ENCODE measurements around the gene KDM4C.

The KDM4C gene

DNA sequence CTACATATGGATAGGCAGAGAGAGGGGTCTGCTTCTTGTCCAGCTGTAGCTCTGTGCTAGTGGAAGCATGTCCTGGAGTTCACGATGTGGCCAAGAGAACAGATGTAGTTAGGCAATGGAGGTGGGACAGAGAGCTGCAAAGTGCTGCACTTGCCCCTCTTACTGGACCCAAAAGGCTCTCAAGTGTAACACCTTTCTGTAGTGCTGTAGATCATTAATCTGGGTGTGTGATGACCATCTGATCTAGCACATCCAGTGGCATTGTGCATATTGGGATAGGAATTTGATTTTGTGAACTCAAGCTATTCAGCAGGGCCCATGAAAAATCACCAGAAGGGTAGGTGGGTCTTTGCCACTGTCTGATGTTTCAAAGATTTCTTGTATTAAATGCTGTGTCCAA lies 151.4 kb downstream of the KDM4C start:
- DNase-seq: no peak

DNA sequence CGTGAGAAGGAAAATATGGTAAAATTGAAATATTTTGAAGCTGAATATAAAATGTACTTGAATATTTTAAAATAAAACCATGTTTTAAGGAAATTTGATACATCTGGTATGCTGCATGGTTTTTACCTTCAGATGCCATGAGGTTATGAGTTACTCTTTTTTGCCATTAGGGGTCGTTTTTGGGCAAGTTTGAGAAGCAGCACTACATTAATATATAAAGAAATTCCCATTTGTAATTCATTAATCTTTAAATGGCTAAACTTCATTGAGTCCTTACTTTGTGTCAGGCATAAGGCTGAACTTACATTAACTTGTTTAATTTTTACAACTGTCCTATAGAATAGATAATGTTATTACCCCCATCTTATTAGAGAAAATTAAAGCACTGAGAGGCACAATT lies 152.3 kb downstream of the KDM4C start:
- no peak for DNase-seq

DNA sequence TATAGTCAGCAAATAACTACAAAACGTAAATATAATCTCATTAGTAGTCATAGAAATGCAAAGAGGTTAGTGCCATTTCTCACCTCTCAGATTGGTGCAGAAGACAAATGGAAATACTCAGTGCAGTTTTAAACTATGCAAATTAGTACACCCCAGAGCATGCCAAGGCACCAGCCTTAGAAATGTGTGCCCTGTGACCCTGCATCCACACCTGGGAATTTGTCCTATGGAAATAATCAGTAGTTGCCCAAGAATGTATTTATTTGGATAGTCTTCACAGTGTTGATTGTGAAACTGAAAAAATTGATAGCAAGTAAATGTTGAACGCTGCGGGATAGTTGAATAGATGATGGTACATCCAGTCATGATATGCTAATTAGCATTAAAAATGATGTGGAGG lies 152.7 kb downstream of the KDM4C start:
- DNase-seq: no peak

DNA sequence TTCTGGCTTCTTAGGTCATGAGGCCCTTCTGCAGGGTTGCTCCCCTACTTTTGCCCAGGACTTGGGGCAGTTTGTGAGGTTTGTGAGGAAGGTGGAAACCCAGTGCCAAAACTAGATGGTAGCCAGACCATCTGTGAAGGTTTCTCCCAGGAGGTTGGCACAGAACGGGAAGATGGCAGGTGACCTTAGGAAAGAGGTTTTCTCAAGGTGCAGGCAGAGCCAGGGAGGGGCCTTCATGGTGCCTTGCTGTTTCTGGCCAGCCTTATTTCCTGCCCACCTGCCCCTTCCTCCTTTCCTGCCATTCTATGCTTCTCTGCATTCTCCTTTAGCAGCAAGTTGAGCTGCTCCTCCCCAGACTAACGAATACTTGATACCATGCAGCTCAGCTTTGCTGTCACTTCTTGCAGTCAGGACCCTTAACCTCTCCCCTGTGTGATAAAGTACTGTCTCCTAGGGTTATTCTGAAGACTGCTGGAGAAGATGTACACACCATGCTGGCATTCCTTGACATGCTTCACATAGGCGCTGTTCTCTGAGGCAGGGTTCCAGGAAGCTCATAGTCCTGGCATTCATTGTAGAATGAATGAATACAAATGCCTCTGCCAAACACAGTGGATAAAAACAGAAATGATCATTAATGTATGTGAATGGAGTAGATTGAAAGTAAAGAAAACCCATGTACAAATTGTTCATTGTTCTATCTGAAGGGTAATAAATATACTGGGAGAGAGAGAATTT lies 154.3 kb downstream of the KDM4C start:
- no peak for DNase-seq

DNA sequence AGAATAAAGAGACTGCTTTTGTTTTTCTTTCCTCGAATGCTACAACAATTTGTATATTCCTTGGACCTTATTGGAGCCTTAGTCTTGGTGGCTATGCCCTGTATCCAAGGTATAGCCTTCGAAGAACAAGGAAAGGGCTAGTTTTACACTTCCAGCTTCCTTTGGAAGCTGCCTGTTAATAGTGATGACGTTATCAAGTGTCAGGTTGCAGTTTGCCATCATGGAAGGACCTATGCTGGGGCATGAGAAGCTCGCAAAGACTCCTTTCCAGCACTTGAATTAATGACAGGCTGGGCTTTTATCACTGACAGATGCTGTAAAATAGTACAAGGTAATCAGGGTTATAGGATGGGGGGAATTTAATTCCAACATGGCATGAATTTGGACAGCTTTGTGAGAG lies 157.9 kb downstream of the KDM4C start:
- no peak for DNase-seq

DNA sequence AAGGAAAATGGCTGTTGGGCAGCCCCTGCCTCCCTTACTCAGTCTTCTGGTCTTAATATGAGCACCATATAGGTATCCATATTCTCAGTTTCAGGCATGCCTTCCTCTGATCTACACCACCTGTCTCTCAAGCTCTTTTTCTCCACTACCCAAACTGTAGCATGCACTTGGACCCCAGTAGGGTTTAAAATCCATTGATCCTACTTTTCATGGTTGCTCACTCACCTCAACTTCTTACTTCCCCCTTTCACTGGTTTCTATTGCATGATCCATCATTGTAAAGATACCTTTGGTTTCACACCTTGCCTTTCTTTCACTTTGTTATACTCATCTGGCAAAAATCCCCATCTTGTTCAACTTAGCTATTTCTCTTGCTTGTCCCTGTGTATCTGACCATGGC lies 159.4 kb downstream of the KDM4C start:
- DNase-seq: no peak

DNA sequence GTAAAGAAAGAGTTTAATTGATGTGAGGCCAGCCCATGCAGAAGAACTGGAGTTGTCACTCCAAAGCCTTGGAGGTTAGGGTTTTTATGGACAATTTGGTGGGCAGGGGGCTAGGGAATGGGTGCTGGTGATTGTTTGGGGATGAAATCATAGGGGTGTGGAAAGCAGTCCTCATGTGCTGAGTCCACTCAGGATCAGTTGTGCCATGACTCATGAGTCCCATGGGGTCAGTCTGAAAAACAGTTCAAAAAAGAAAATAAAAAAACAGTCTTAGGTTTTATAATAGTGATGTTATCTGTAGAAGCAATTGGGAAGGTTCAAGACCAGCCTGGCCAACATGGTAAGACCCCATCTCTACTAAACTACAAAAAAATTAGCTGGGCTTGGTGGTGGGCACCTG lies 162.3 kb downstream of the KDM4C start:
- no peak for DNase-seq

DNA sequence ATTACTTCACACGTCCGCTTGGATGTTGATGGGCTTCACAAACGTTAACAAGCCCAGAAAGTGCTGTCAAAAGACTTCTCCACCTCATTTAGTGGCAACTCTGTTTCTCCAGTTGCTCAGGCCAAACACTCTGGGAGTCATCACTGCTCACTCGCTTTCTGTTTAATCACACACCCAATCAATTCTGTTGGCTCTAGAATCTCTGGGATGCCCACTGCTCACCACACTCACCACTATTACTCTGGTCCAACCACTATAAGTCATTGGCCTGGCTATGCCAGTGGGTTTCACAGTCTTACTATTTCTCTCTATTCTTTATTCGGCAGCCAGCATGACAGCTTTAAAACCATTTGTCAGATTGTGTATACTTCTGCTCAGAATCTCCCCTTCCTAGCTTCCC lies 163.5 kb downstream of the KDM4C start:
- DNase-seq: no peak

DNA sequence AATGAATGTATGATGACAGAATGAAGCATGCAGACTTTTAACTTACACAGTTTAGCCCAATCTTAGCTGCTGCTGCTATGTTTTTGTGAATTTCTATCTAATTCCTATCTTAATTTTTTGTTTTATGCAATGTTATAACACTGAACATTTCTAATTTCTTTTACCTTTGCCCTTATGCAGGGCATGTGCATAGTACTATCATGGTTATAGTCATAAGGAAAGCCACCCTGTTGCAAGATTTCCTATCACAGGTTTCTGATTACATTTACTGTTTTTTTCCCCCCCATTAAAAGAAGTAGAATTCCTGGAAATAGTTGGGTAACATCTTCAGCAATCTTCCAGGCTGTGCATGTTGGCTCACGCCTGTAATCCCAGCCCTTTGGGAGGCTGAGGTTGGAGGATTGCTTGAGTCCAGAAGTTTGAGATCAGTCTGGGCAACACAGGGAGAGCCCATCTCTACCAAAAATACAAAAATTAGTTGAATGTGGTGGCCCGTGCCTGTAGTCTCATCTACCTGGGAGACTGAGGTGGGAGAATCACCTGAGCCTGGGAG lies 164.4 kb downstream of the KDM4C start:
- no peak for DNase-seq

DNA sequence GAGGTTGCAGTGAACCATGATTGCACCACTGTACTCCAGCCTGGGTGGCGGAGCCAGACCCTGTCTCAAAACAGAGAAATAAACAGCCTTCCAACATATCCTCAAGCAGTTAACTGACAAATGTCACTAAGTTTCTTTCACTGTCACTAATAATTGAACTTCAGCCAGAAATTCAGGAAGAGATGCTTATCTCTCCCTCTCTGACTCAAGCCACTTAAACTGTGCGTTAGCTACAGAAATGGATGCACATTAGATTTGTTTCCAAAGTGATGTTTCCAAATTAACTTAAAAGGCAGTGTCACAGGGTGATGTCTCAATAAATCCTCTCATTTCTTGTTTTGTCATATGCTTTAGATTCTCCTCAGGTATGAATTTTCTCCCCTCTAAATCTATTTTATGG lies 164.9 kb downstream of the KDM4C start:
- DNase-seq: no peak

DNA sequence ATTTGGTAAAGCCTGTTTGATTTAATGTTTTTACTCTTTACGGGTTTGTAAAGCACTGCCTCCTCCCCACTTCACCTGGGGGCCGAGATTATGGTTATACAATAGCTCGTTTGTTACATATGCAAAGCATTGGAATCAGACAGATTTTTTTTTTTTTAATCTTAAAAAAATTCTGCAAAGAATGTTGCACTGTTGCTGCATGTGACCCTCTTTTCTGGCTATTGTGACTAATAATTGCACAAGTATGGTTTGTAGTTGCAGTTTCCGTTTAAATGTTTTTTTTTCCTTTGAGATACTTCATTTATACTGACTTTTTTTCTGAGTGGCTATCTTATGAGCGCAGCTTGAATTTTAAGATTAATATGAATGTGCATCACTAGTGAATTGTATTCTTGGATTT lies 165.3 kb downstream of the KDM4C start:
- DNase-seq: no peak

DNA sequence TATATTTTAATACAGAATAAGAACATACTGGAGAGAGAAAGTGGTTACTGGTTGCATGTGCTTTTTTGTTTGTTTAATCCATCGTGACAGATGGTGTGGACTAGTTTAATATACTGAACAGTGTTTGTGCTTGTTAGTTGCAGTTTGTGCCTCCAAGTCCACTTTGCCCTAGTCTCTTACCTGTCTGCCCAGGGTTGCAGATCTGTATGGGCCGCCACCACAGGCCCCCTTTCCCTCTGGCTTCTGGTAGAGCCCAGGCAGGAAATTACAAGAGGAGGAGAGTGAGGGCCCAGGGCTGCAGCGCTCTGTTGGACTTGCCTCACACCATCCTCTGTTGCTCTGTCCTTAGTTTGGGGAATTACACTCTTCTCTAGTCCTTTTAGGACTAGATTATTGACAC lies 166.4 kb downstream of the KDM4C start:
- no peak for DNase-seq

DNA sequence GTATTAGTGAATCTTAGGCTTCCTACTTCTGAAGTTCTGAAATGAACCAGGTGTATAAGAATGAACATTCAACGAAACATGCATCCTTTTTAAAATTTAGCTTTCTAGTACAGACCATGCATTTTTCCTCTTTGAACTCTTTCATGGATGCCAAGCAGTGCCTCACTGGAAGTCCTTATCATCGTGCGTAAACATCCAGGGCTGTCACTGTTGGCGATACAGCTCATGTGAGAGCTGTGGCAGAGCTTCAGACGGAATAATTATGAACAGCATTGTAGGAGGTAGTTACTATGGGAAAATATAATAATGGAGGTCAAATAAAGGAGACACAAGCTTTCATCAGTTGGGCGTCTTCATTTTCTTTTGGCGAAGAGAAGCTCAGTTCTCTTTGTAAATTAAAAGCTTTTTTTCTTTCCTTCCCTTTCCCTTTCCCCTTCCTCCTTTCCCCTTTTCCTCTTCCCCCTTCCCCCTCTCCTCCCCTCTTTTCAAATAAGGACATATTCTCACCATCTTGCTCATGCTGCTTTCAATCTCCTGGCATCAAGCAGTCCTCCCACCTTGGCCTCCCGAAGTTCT lies 167.3 kb downstream of the KDM4C start:
- no peak for DNase-seq

DNA sequence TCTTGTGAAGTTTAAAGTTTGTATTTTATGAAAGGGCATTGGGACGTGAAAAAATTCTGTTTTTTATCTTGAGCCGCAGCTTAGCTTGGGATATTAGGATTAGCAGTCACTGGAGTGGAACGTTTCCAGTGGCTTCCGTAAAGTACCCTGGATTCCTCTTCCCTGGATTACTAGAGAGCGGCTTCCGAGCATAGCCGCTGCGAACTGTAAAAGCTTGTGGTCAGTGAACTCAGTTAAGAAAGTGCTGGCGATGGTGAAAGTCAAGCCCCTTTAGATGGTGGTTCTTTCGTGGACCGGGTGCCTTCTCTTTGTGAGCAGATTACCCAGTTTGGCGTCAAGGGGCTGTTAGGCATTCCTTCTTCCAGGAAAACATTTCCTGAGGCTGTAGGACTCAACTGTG lies 168.1 kb downstream of the KDM4C start:
- no peak for DNase-seq

DNA sequence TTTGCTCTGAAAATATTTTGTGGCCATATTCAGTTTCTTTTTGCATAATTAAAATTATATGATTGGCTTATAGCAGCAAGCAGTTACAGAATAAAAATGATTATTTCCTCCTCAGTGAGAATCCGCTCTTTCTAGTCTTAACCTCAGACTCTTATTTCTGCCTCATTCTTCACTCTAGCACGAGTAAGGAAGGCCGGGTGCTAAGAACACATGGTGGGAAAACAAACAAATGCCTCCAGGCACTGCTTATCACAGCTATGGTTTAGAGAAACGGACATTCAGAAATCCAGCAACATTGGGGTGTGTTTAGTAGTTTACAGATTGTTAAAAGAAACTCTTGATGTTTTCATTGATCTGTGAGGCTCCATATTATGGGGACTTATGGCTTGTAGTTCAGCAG lies 168.7 kb downstream of the KDM4C start:
- DNase-seq: no peak

DNA sequence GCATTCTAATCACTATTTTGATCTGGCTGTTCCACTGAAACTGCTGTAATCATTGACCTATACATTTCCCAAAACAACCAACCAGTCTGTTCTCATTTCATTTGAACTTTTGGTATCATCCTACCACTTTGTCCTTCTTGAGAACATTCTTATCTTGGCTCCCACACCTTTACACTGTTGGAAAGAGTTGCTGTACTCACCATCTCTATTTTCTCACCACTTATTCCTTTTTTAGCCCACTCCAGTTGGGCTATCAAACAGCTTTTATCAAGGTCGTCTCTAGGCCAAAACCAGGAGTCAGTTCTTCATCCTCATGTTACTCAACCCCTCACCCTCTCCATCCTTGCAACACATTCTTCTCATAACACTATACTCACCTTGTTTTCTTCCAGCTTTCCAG lies 170.1 kb downstream of the KDM4C start:
- DNase-seq: no peak

DNA sequence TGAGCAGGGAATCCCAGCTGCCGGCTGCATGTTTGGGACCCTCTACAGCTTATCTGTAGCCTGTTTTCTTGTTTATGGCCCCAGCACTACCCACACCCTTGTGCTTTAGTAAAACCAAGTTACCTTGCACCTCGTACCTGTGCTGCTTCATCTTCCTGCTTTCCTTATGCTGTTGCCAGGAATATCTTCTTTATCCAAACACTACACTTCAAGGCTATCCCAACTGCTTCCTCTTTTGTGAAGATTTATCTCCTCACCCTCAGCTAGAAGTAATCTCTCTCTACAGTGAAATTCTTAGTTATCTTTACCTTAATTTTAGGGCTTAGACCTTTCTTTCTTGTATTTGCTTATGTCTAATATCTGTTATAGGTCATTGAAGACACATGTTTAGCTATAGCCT lies 171.1 kb downstream of the KDM4C start:
- DNase-seq: no peak

DNA sequence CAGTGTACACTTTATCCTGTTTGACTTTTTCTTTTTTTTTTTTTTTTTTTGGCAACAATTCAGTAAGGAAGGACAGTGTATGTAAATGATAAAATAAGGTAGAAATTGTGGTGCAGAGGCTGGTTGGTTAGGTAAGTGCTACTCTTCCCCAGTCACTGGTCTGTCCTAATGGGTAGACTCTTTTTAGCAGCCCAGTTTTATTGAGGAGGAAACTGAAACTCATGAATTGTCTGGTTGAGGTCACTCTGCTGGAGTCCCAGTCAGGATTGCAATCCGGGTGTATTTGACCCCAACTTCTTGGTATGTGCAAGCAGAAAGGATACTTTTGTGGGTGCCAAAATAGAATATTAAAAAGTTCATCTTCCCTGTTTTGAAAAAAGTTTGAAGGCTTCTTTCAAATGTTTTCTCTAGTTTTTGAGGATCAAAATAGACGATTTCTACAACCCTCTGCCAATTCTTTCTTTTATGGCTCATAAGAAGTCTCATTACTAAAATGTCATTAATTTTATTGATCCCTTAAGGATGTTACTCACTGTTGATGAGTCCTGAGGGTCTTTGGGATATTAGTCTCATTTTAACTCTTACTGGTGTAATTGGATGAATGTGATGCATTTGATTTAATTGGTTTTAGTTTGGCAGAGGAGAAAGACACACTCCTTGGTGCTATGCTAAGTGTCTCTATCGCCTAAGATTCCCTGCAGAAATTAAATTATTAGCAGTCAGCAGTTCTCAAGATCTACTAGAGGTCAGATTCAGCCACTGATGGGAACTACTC lies 171.9 kb downstream of the KDM4C start:
- DNase-seq: no peak

DNA sequence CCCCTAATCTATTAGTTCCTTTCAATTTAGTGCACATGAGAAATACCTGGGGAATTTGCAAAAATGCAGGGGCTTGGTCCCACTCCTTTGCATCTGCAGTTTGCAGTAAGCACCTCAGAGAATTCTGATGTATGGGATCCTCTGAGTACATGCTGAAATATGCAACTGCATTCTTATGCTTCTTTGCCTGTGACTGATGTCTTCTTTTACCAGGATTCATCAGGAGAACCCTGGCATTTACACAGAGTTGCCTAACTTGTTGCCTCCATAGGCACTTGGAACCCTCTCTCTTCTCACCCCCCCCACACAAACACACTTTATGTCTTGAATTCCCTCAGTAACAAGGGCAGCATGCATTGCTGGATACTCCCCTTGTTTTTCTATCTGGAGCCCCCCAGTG lies 173.1 kb downstream of the KDM4C start:
- DNase-seq: no peak

DNA sequence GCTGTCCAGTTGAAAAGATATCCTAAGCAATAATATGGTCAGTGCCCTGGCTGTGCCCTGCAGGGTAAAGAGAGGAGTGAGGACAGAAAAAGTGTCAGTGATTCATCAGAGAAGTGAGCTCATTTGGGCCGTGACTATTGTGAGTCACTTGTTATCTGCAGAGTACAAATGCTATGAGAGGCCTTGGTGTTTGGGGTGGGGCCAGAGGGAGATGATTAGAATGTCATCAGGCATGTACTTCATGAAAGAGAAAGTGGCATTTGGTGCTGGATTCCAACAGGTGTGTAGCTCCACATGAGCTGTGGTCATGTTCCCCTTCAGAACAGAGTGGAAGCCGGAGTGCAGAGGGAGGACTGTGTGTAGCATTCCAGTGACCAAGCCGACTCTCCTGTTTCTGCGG lies 174.1 kb downstream of the KDM4C start:
- no peak for DNase-seq

DNA sequence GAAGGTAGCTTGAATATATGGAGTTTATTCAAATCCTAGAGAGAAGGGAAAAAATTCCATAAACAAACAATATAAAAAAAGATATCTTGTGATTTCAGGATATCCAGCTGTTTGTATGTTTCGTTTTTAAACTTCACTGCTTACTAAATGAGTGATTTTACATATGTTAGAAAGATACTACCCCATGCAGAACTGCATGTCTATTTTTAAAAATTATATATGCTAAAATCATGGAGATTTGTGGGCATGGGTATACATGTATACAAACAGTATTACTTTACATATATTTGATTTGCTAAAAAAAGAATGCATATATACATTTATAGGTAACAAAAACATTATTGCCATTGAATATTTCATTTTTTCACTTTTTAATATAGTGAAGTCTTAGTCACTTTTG lies 178.3 kb downstream of the KDM4C start:
- DNase-seq: no peak

DNA sequence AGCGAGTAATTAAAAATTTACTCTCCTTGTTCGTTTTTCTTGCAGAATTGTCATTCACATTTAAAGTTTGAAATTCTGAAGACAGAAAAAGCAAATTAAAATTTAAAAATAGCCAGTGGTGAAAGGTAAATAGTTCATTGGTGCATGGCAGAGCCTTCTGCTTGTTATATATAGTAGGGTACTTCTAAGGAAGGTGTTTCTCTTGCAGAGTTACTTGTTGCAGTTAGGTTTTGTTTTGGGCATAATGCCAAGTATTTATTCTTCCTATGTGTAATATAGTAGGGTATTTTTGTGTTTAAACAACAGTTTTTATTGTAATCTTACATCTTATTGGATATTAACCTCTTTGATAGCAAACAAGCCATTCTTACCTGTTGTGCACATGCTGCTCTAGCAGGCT lies 179.4 kb downstream of the KDM4C start:
- no peak for DNase-seq

DNA sequence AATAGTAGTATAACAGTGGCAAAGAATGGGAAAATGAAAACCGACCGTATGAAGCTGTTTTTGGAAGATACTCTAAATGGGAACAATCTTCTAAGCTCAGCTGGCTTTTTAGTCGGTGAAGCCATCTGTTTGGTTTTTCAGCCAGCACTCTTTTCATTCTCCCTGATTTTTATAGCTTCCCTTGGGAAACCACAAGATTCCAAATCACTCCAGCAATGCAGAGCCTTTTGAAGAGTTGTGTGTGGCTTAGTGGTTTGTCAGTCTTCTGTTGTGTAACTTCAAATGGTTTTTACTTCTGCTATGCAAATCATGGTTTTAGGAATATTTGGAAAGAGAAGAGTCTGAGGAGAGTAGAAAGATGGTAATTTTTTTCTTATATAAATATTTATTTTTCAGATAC lies 180.7 kb downstream of the KDM4C start:
- DNase-seq: no peak

DNA sequence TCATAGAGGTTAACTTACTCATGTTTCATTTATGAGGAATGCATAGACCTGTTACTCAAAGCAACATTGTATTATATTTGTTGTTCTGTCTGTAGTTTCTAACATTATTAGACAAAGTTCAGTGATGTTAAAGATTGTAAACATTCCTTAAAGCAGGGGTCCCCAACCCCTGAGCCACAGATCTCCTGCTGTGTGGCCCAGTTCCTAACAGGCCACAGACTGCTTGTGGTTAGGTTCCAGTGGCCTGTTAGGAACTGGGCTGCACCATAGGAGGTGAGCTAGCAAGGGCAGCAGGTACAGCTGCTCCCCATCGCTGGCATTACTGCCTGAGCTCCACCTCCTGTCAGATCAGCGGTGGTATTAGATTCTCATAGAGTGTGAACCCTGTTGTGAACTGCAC lies 181.1 kb downstream of the KDM4C start:
- no peak for DNase-seq

Measured in right forelimb (tissue), 1 donor.